Globus pallidus (tissue), 1 donor: ENCODE data around the gene CMC1.
"Not testable (repeated sequence)": the region's sequence is repeated elsewhere in the genome, so short reads cannot be mapped to it uniquely, and the experiment has no call there.

Experiments used
- DNase-seq: peaks from one replicate; pipeline ENCODE4 v3.0.0-alpha.2; 2015; ENCODE audit warnings: low spot score

Gene CMC1

GRCh38 chr3:28241221-28242160 is at the start of gene CMC1:
Gene CMC1 (plus strand): TSS chr3:28241619. CDS start chr3:28241794, 175 bp downstream.
- peak; percentile 95 for DNase-seq

GRCh38 chr3:28198161-28198560 is 43.3 kb upstream of the CMC1 start:
- DNase-seq, result no peak

GRCh38 chr3:28198974-28199373 is 42.4 kb upstream of the CMC1 start:
- DNase-seq, result no peak

GRCh38 chr3:28199643-28200042 is 41.8 kb upstream of the CMC1 start:
- not testable (repeated sequence) for DNase-seq

GRCh38 chr3:28200366-28200848 is 41.0 kb upstream of the CMC1 start:
- not testable (repeated sequence) for DNase-seq

GRCh38 chr3:28206479-28206878 is 34.9 kb upstream of the CMC1 start:
- no peak for DNase-seq

GRCh38 chr3:28207000-28207733 is 34.3 kb upstream of the CMC1 start:
- DNase-seq, result no peak

- no peak for DNase-seq
Observed at GRCh38 chr3:28210968-28211713, 30.3 kb upstream of the CMC1 start.

- DNase-seq, result no peak
Observed at GRCh38 chr3:28212681-28213080, 28.7 kb upstream of the CMC1 start.

- no peak for DNase-seq
Observed at GRCh38 chr3:28215407-28215806, 26.0 kb upstream of the CMC1 start.

GRCh38 chr3:28218071-28218916 is 23.1 kb upstream of the CMC1 start:
- no peak for DNase-seq

- DNase-seq, result no peak
Observed at GRCh38 chr3:28218917-28219198, 22.6 kb upstream of the CMC1 start.

- no peak for DNase-seq
Observed at GRCh38 chr3:28224430-28224829, 17.0 kb upstream of the CMC1 start.

- no peak for DNase-seq
Observed at GRCh38 chr3:28226020-28226419, 15.4 kb upstream of the CMC1 start.

GRCh38 chr3:28228623-28229022 is 12.8 kb upstream of the CMC1 start:
- DNase-seq, result no peak

- DNase-seq, result no peak
Observed at GRCh38 chr3:28232659-28233058, 8.8 kb upstream of the CMC1 start.

GRCh38 chr3:28234454-28234853 is 7.0 kb upstream of the CMC1 start:
- DNase-seq, result no peak

GRCh38 chr3:28239108-28239507 is 2.3 kb upstream of the CMC1 start:
- no peak for DNase-seq

- DNase-seq, result no peak
Observed at GRCh38 chr3:28240441-28240840, 978 bp upstream of the CMC1 start.

GRCh38 chr3:28242519-28242918 is 1.1 kb downstream of the CMC1 start:
- no peak for DNase-seq

- DNase-seq, result no peak
Observed at GRCh38 chr3:28243424-28244106, 2.1 kb downstream of the CMC1 start.
